HG03095 (cell line): ENCODE measurements around the gene PCDHA9.
"Not testable (repeated sequence)": the region's sequence is repeated elsewhere in the genome, so short reads cannot be mapped to it uniquely, and the experiment has no call there.

Experiments used
- ATAC-seq: cut with Tn5 transposase; IDR thresholded peaks from one replicate; pipeline ENCODE4 v1.9.1; 2021; ENCODE audit warnings: moderate library complexity; ENCODE audit not compliant: unreplicated experiment

PCDHA9 gene

DNA sequence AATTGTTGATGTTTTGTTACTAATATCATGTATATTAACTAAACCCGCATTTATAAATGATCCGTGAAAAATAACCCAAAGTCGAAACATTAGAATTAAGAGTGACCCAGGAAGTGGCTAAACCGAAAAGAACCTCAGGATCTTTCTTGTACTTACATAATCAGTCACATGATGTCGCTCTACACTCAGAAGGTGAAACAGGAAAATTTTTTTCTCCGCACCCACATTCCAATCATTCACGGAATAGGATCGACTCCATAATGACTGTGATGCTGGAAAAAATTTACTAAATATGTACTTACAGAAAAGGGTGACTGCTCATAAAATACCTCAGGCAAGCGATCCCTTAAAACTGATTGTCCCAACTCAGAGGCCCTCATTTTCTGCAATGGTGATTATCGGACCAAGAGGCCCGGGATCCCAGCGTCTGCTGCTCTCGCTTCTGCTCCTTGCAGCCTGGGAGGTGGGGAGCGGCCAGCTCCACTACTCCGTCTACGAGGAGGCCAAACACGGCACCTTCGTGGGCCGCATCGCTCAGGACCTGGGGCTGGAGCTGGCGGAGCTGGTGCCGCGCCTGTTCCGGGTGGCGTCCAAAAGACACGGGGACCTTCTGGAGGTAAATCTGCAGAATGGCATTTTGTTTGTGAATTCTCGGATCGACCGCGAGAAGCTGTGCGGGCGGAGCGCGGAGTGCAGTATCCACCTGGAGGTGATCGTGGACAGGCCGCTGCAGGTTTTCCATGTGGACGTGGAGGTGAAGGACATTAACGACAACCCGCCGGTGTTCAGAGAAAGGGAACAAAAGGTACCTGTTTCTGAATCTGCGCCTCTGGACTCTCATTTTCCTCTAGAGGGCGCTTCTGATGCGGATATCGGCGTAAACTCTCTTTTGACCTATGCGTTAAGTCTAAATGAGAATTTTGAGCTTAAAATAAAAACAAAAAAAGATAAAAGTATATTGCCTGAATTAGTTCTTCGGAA is 27.2 kb downstream of the PCDHA9 start, which contains the start of gene PCDHA12:
TSS of gene PCDHA12 (plus strand) at position 224 of the 981 bp plus-strand sequence. CDS start at position 389, 165 bp downstream.
- ATAC-seq, result no peak

DNA sequence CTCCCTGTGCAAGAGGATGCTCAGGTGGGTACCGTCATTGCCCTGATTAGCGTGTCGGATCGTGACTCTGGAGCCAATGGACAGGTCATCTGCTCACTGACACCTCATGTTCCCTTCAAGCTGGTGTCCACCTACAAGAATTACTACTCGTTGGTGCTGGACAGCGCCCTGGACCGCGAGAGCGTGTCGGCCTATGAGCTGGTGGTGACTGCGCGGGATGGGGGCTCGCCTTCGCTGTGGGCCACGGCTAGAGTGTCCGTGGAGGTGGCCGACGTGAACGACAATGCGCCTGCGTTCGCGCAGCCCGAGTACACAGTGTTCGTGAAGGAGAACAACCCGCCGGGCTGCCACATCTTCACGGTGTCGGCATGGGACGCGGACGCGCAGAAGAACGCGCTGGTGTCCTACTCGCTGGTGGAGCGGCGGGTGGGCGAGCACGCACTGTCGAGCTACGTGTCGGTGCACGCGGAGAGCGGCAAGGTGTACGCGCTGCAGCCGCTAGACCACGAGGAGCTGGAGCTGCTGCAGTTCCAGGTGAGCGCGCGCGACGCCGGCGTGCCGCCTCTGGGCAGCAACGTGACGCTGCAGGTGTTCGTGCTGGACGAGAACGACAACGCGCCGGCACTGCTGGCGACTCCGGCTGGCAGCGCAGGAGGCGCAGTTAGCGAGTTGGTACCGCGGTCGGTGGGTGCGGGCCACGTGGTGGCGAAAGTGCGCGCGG is 28.5 kb downstream of the PCDHA9 start:
- ATAC-seq, result not testable (repeated sequence)

DNA sequence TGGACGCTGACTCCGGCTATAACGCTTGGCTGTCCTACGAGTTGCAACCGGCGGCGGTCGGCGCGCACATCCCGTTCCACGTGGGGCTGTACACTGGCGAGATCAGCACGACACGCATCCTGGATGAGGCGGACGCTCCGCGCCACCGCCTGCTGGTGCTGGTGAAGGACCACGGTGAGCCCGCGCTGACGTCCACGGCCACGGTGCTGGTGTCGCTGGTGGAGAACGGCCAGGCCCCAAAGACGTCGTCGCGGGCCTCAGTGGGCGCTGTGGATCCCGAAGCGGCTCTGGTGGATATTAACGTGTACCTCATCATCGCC is 29.0 kb downstream of the PCDHA9 start:
- no peak for ATAC-seq

- no peak for ATAC-seq
These were observed 33.9 kb downstream of the PCDHA9 start, which contains the start of gene PCDHA13 for GRCh38 chr5:140881889-140882590. Gene PCDHA13 (plus strand): TSS chr5:140882124. CDS start chr5:140882269, 145 bp downstream.

DNA sequence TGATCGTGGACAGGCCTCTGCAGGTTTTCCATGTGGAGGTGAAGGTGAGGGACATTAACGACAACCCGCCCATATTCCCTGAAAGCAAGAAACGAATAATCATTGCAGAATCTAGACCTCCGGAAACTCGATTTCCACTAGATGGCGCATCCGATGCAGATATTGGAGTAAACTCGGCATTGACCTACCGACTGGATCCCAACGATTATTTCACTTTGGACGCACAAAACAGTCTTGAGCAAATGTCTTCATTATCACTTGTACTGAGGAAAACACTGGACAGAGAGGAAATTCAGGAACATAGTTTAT is 34.4 kb downstream of the PCDHA9 start:
- ATAC-seq, result no peak

GRCh38 chr5:140883373-140883772 is 35.2 kb downstream of the PCDHA9 start:
- ATAC-seq, result no peak

GRCh38 chr5:140883927-140884697 is 35.9 kb downstream of the PCDHA9 start:
- no peak for ATAC-seq
